Astrocyte of the cerebellum (primary cell): Measurements from ENCODE around the gene PPP1R7.

Experiments
- DNase-seq: peaks from one replicate; pipeline ENCODE4 v3.0.0-alpha.2; 2011; ENCODE audit warnings: low read depth
- H3K4me3 ChIP-seq: 2 replicates; pipeline ENCODE4 v1.5.1; 2011; ENCODE audit warnings: mild to moderate bottlenecking, low read depth, low read length, moderate library complexity
- CTCF ChIP-seq: IDR thresholded peaks from 2 replicates; pipeline ENCODE4 v1.5.1; 2012; ENCODE audit warnings: low read length, low read depth, moderate library complexity, mild to moderate bottlenecking; ENCODE audit errors: missing control alignments
- in situ Hi-C: cut with HindIII; loops from 2 replicates; pipeline ENCODE4 v1.10.0; 2017; ENCODE audit warnings: low sequenced_read_pairs

PPP1R7 gene

DNA sequence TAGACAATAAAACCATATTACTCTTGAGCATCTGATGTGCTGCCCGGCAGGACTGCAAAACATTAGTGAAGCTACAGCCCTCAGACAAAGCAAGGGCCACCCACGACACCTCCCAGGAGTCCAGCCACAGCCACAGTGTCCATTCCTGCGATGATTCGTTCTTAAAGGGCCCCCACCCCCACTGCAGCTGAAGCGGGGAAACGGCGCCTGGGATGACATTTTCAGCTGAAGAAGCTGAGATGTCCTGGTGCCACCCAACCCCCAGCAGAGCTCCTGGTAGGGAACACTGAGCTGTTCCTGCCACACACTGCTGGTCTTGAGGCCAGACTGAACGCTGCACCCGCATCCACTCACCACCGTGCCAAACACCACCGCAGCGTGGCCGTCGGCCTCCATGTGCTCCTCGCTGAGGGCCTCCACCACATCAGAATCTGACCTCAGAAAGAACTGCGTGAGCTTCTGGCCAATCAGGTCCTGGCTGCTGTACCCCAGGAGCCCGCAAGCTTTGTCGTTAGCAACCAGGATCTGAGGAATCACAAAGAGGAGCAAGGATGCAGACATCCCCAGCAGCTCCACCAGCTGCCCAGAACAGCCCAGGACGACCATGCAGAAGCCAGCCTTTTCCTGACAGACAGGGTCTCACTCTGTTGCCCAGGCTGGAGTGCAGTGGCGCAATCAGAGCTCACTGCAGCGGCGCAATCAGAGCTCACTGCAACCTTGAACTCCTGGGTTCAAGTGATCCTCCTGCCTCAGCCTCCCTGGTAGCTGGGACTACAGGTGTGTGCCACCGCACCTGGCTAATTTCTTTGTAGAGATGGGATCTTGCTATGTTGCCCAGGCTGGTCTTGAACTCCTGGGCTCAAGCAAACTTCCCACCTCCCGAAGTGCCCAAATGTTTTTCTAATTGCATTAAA, 10.5 kb upstream of the PPP1R7 start:
- no peak for TF ChIP-seq CTCF
- H3K4me3 ChIP-seq: no peak overlapping the region
- DNase-seq: no peak
- in situ Hi-C loops: loop anchor here (5.0 kb wide), 1 partner anchor 42 kb away; no protein-coding TSS in a partner anchor

DNA sequence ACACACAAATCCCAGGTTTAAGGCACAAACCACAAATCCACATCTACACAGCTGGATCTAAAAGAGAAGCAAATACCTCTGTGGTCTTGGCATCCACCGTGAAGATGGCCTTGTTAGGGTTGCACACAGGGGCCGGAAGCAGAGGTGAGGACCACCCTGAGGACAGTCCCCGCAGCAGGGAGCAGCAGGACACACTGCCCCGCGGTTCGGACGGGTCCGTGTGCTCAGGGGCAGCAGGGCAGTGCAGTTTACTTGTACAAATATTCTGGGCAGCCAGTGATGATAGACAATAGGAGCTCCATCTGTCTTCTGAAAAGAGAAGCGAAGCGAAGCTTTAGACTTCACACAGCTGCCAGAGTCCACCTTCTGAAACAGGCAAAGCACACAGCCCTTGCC, 9.8 kb upstream of the PPP1R7 start:
- no peak overlapping the region for H3K4me3 ChIP-seq
- in situ Hi-C loops: loop anchor here (5.0 kb wide), 1 partner anchor 43 kb away; no protein-coding TSS in a partner anchor
- DNase-seq: no peak
- no peak for TF ChIP-seq CTCF

DNA sequence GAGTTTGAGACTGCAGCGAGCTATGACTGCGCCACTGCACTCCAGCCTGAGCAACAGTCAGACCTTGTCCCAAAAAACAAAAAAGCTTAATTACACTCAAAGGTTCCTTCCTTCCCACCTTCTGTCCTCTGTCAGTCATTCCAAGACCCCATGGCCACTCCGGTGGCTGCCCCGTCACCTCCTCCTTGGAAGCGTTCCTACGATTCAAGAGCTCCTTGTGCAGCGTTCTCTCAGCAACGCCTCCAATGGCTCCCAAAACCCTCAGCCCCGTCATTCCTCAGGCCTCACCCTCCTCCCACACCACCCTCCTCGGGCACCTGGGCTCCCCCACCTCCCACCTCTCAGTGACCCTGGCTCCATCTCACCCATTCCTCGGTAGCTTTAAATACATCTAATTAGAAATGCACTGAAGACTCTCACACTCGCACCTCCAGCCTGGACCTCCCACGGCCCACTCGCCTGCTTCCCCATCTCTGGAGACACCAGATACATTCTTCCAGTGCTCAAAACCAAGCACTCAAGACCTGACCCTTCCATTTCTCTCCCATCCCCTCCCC, 9.0 kb upstream of the PPP1R7 start:
- DNase-seq: no peak
- in situ Hi-C loops: loop anchor here (5.0 kb wide), 1 partner anchor 44 kb away; no protein-coding TSS in a partner anchor
- H3K4me3 ChIP-seq: no peak overlapping the region
- TF ChIP-seq CTCF: no peak

- H3K4me3 ChIP-seq: no peak overlapping the region
- no peak for TF ChIP-seq CTCF
- no peak for DNase-seq
- in situ Hi-C loops: loop anchor here (5.0 kb wide), 1 partner anchor 45 kb away; no protein-coding TSS in a partner anchor
These were observed 8.2 kb upstream of the PPP1R7 start for GRCh38 chr2:241142063-241142462.

- in situ Hi-C loops: loop anchor here (5.0 kb wide), 1 partner anchor 45 kb away; no protein-coding TSS in a partner anchor
- TF ChIP-seq CTCF: no peak
- no peak overlapping the region for H3K4me3 ChIP-seq
- no peak for DNase-seq
These were observed 7.7 kb upstream of the PPP1R7 start for GRCh38 chr2:241142593-241142992.

DNA sequence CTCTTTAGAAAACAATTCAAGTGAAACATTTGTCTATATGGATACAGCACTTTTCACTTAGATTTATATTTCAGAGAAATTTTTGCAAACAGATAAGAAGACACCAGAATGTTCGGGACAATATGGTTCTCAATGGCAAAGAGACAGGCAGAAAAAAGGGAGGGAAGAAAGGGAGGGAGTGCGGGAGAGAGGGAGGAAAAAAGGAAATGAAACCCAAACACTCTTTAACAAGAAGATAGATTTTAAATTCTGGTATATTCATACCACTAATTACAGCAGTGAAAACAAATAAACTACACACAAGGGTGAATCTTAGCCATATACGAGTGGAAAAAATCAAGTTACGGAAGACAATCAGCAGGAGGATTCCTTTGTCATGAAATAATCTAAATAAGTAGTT, 4.0 kb upstream of the PPP1R7 start:
- TF ChIP-seq CTCF: no peak
- no peak overlapping the region for H3K4me3 ChIP-seq
- in situ Hi-C loops: no loop called here
- DNase-seq: no peak
